ENCODE measurements around the gene STAC.

STAC gene

GRCh38 chr3:36542186-36542585 lies 161.9 kb downstream of the STAC start:
- Histone ChIP-seq H3K36me3 (peaks cover 7 to 9% (median 8%) of the 10 kb centered on the region in 3 donors), H3K27me3 (no peaks in the 10 kb centered on the region), H3K27ac (no peak overlapping the region), H3K4me3 (no peak overlapping the region), H3K4me1 (no peaks in the 10 kb centered on the region), H3K9me3 (no peaks in the 10 kb centered on the region)
- intact Hi-C loops (cut with DNase I; ENCODE audit: low total_unique reads) = no loop called here
- TF ChIP-seq, protein P1, sequence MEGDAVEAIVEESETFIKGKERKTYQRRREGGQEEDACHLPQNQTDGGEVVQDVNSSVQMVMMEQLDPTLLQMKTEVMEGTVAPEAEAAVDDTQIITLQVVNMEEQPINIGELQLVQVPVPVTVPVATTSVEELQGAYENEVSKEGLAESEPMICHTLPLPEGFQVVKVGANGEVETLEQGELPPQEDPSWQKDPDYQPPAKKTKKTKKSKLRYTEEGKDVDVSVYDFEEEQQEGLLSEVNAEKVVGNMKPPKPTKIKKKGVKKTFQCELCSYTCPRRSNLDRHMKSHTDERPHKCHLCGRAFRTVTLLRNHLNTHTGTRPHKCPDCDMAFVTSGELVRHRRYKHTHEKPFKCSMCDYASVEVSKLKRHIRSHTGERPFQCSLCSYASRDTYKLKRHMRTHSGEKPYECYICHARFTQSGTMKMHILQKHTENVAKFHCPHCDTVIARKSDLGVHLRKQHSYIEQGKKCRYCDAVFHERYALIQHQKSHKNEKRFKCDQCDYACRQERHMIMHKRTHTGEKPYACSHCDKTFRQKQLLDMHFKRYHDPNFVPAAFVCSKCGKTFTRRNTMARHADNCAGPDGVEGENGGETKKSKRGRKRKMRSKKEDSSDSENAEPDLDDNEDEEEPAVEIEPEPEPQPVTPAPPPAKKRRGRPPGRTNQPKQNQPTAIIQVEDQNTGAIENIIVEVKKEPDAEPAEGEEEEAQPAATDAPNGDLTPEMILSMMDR (IDR thresholded peaks at IDR 0.05) = no peak
- DNase-seq = no peak

DNA sequence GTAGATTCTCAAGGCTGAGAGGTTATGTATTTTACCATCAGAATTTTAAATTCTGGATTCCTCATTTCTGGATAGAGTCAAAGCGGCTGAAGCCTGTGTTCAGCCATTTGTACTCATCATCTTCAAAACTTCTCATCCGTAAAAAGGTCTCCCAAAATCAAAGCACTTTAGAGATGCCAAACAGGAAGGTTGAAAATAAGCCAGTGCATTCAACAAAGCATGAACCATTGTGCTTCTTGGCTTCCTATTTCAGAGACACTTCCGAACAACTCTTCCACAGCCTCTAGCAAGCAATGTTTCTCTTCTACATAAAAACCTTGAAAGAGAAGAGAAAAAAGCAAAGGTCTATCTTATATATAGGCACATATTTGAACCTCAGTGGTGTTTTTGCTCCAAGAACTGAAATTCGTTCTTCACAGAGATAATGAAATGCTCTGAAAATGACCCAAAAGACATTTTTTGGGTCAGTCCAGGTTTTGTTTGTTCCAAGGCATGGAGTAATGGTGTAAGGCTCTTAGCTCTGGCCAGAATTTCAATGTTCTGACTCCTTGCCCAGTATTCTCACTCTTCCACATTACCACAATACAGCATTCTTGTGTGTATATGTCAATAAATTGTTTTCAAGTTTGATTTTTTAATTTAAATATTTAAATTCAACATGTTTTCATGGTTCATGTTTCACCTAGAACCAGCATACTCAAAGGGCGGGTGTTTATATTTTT lies 163.1 kb downstream of the STAC start:
- H3K4me1 ChIP-seq = no peaks in the 10 kb centered on the region
- intact Hi-C loops (cut with DNase I; ENCODE audit: low total_unique reads) = no loop called here
- DNase-seq = no peak
- TF ChIP-seq, protein P1 (IDR thresholded peaks at IDR 0.05) = no peak
- peaks cover 0 to 4% (median under 1%) of the 10 kb centered on the region in 3 donors for H3K9me3 ChIP-seq
- no peaks in the 10 kb centered on the region for H3K27me3 ChIP-seq
- no peak overlapping the region for H3K27ac ChIP-seq
- peaks cover 9 to 17% (median 16%) of the 10 kb centered on the region in 3 donors for H3K36me3 ChIP-seq
- no peak overlapping the region for H3K4me3 ChIP-seq

GRCh38 chr3:36546226-36546625 lies 165.9 kb downstream of the STAC start:
- intact Hi-C loops (cut with DNase I; ENCODE audit: low total_unique reads) = no loop called here
- no peaks in the 10 kb centered on the region for H3K27me3 ChIP-seq
- DNase-seq = no peak
- peaks cover 0 to 10% (median 6%) of the 10 kb centered on the region in 3 donors for H3K9me3 ChIP-seq
- no peaks in the 10 kb centered on the region for H3K4me1 ChIP-seq
- H3K36me3 ChIP-seq = peaks cover 9 to 23% (median 22%) of the 10 kb centered on the region in 3 donors
- TF ChIP-seq, protein P1 (IDR thresholded peaks at IDR 0.05) = no peak
- H3K27ac ChIP-seq = no peak overlapping the region
- no peak overlapping the region for H3K4me3 ChIP-seq

DNA sequence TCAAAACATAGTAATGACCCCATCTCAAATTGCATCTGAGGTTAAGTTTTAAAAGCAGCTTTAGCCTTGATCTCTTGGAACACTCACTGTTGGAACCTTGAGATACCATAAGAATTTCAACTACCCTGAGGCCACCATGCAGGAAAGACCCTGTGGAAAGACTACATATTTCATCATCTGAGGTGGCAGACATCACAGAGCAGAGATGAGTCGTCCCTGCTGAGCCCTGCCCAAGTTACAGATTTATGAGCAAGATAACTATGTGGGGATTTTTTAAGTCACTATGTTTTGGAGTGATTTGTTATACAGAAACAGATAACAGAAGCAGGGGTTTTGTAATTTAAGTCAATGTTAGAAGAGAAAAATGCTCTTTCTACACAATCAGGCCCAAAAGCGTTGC lies 168.4 kb downstream of the STAC start:
- Histone ChIP-seq H3K27ac (no peak overlapping the region), H3K4me3 (no peak overlapping the region), H3K4me1 (no peaks in the 10 kb centered on the region), H3K9me3 (peaks cover 0 to 10% (median 6%) of the 10 kb centered on the region in 3 donors), H3K36me3 (peaks cover 9 to 23% (median 22%) of the 10 kb centered on the region in 3 donors), H3K27me3 (no peaks in the 10 kb centered on the region)
- TF ChIP-seq, protein P1 (IDR thresholded peaks at IDR 0.05) = no peak
- intact Hi-C loops (cut with DNase I; ENCODE audit: low total_unique reads) = no loop called here
- DNase-seq = no peak

GRCh38 chr3:36557021-36557707 lies 176.9 kb downstream of the STAC start:
- Histone ChIP-seq H3K9me3 (no peaks in the 10 kb centered on the region), H3K36me3 (no peaks in the 10 kb centered on the region), H3K27ac (no peak overlapping the region), H3K27me3 (no peaks in the 10 kb centered on the region), H3K4me3 (no peak overlapping the region), H3K4me1 (peaks cover 0 to 24% (median 6%) of the 10 kb centered on the region in 4 donors)
- TF ChIP-seq, protein P1 (IDR thresholded peaks at IDR 0.05) = no peak
- no peak for DNase-seq
- intact Hi-C loops (cut with DNase I; ENCODE audit: low total_unique reads) = no loop called here
